Measurements from ENCODE around the gene PIEZO1. TPM values are rescaled to one million over a fixed set of nuclear protein-coding genes. Genes with fewer than 3 reads are reported as not detected.

PIEZO1 gene
- total and polyA plus RNA-seq, 9 of the 15 experiments (the other 6 are each of a cell fraction or from before 2014, with no cell fraction given) = 3.6 to 432 (median 131) TPM

GRCh38 chr16:88688013-88688778, 96.8 kb downstream of the PIEZO1 start (continued):
- no peak for TF ChIP-seq AFF4 (CRISPR knock-in tag; IDR thresholded peaks at IDR 0.05)
- 0 out of 2 replicates have a peak, but pooled peaks have one; percentile 21 for TF ChIP-seq NR2C2 (CRISPR knock-in tag; IDR thresholded peaks at IDR 0.05)
- no peak for TF ChIP-seq NR2C2 (tag; IDR thresholded peaks at IDR 0.05)
- no peak for TF ChIP-seq ZC3H4 (CRISPR knock-in tag; IDR thresholded peaks at IDR 0.05; ENCODE audit: borderline replicate concordance)
- no peak for TF ChIP-seq TAF9B (IDR thresholded peaks at IDR 0.05; ENCODE audit: partially characterized antibody)
- peak; percentile 99 for TF ChIP-seq ARID1B (IDR thresholded peaks at IDR 0.05)
- peak; percentile 92 for TF ChIP-seq HDAC3 (IDR thresholded peaks at IDR 0.05; ENCODE audit: borderline replicate concordance, partially characterized antibody)
- TF ChIP-seq MEF2A (IDR thresholded peaks at IDR 0.05; ENCODE audit: control insufficient read depth, low read depth, low read length) = peak; percentile 99
- TF ChIP-seq LEF1 (IDR thresholded peaks at IDR 0.05) = peak; percentile 92
- TF ChIP-seq POLR2H (tag; IDR thresholded peaks at IDR 0.05; ENCODE audit: low read depth) = no peak
- peak; percentile 92 for TF ChIP-seq KLF16 (IDR thresholded peaks at IDR 0.05)
- no peak for TF ChIP-seq MAFF (IDR thresholded peaks at IDR 0.05; ENCODE audit: low read length)
- peak; percentile 70 for TF ChIP-seq ZFX (CRISPR knock-in tag; IDR thresholded peaks at IDR 0.05)
- TF ChIP-seq NFYB (IDR thresholded peaks at IDR 0.05; ENCODE audit: extremely low read depth, insufficient read length) = no peak
- no peak for TF ChIP-seq HMG20A (CRISPR knock-in tag; conservative IDR thresholded peaks at IDR 0.05)
- TF ChIP-seq NFRKB (IDR thresholded peaks at IDR 0.05; ENCODE audit: low read depth) = no peak
- TF ChIP-seq NCOA4 (IDR thresholded peaks at IDR 0.05; ENCODE audit: partially characterized antibody) = no peak
- peak; percentile 100 for TF ChIP-seq EGR1 (conservative IDR thresholded peaks at IDR 0.05)
- no peak for TF ChIP-seq FOXJ2 (tag; IDR thresholded peaks at IDR 0.05)
- TF ChIP-seq CTCFL (IDR thresholded peaks at IDR 0.05; ENCODE audit: borderline replicate concordance, insufficient read depth, low read depth, low read length, poor library complexity, severe bottlenecking) = no peak
- peak; percentile 88 for TF ChIP-seq SMARCB1 (IDR thresholded peaks at IDR 0.05; ENCODE audit: insufficient read length, low read depth)
- peak; percentile 47; the same call in 1 of the 2 replicates for TF ChIP-seq ETV5 (CRISPR knock-in tag; IDR thresholded peaks at IDR 0.05; ENCODE audit: low read depth)
- TF ChIP-seq RAD51 (IDR thresholded peaks at IDR 0.05; ENCODE audit: borderline replicate concordance, low read depth) = no peak
- no peak for TF ChIP-seq PURB (CRISPR knock-in tag; IDR thresholded peaks at IDR 0.05; ENCODE audit: low read depth)
